ENCODE results near the gene MPP1.

GRCh38 chrX:154739952-154740465 is 65.3 kb downstream of the MPP1 start:
- TF ChIP-seq CTCF (conservative IDR thresholded peaks at IDR 0.05; ENCODE audit: low read length) (no peak), EZH2phosphoT487 (IDR thresholded peaks at IDR 0.05; ENCODE audit: borderline replicate concordance, low read depth, low read length) (no peak)
